HepG2 (cell line): ENCODE data around the gene ADGRL2. TPM values are rescaled to one million over a fixed set of nuclear protein-coding genes. Genes with fewer than 3 reads are reported as not detected.

ENCODE experiments used
- ATAC-seq: fragments of 200-7000 bp; cut with Tn5 transposase; 3 replicates; pipeline ENCODE4 v1.9.1; 2020; ENCODE audit warnings: mild to moderate bottlenecking, moderate library complexity
- BruUV-seq: library from RNA; stranded (reverse); fragments of 400-500 nt; replicated peaks from 2 replicates; lab custom pipeline; 2021; lab: Mats Ljungman, UMichigan
- CTCF ChIA-PET: fragments of 300-600 bp; formaldehyde crosslinking; extraction: SDS; loops from one replicate; lab custom pipeline; 2021; ENCODE audit warnings: low total read pairs, inconsistent platforms, low intra/inter-chr PET ratio; lab: Yijun Ruan, JAX
- POLR2A ChIA-PET: fragments of 350-600 bp; sonication (Branson Sonifier 250); formaldehyde crosslinking; loops from one replicate; lab custom pipeline; 2020; ENCODE audit warnings: antibody characterized with exemption, inconsistent platforms; lab: Yijun Ruan, JAX
- DNase-seq: peaks from one replicate; pipeline ENCODE4 v3.0.0-alpha.2; 2015; ENCODE audit warnings: low spot score
- FAIRE-seq: peaks from 3 replicates; lab custom pipeline; 2011; peaks lifted over from hg19 to GRCh38; lab: Jason Lieb, UNC
- H2AFZ ChIP-seq: one replicate; pipeline ENCODE4 v1.6.1; 2011; ENCODE audit warnings: low read length, inconsistent platforms
- H3K27ac ChIP-seq: fragments of 300-600 bp; 3 replicates; pipeline ENCODE4 v1.8.0; 2011; ENCODE audit warnings: mixed run types, mild to moderate bottlenecking, mixed read lengths, low read length, inconsistent platforms; ENCODE audit not compliant: insufficient read depth; ENCODE audit errors: extremely low read length
- H3K27me3 ChIP-seq, 2 experiments: fragments of 200-600 bp in 1 of 2; 2 replicates in 1 of 2; 3 replicates in 1 of 2; pipeline versions ENCODE4 v1.6.0 to v1.8.0; 2011; ENCODE audit warnings: low read length in 2 of 2, mild to moderate bottlenecking in 2 of 2, moderate library complexity in 2 of 2, inconsistent platforms in 1 of 2; ENCODE audit not compliant: insufficient read depth in 2 of 2, control insufficient read depth in 1 of 2
- H3K36me3 ChIP-seq, 2 experiments: fragments of 200-600 bp in 1 of 2; replicated peaks in 1 of 2; 2 replicates in 1 of 2; 3 replicates in 1 of 2; pipeline versions ENCODE4 v1.5.1 to v1.8.0; 2011; ENCODE audit warnings: low read length in 2 of 2, inconsistent platforms in 1 of 2; ENCODE audit not compliant: insufficient read depth in 2 of 2, control insufficient read depth in 1 of 2
- H3K4me1 ChIP-seq: 2 replicates; pipeline ENCODE4 v1.5.1; 2012; ENCODE audit warnings: low read length, inconsistent platforms; ENCODE audit not compliant: insufficient read depth
- H3K4me2 ChIP-seq: 2 replicates; pipeline ENCODE4 v1.6.0; 2011; ENCODE audit warnings: low read depth, low read length, inconsistent platforms
- H3K4me3 ChIP-seq, 3 experiments: fragments of 200-600 bp in 1 of 3; sonication (generic), shearing (Covaris generic) in 1 of 3; replicated peaks in 1 of 3; 2 replicates each; pipeline ENCODE4 v1.5.1; 2011 to 2016; ENCODE audit warnings: low read length in 3 of 3, inconsistent platforms in 2 of 3, low read depth in 2 of 3, mild to moderate bottlenecking in 2 of 3, control low read depth in 1 of 3, mixed read lengths in 1 of 3; ENCODE audit not compliant: insufficient read depth in 1 of 3
- H3K79me2 ChIP-seq: one replicate; pipeline ENCODE4 v1.6.1; 2011; ENCODE audit warnings: low read length, inconsistent platforms; ENCODE audit not compliant: insufficient read depth
- H3K9ac ChIP-seq: 2 replicates; pipeline ENCODE4 v1.6.0; 2011; ENCODE audit warnings: mild to moderate bottlenecking, low read depth, low read length, inconsistent platforms; ENCODE audit not compliant: insufficient read depth
- H3K9me3 ChIP-seq: 2 replicates; pipeline ENCODE4 v1.5.1; 2012; ENCODE audit warnings: mild to moderate bottlenecking, low read length
- H4K20me1 ChIP-seq: 2 replicates; pipeline ENCODE4 v1.6.0; 2011; ENCODE audit warnings: inconsistent platforms, mild to moderate bottlenecking, low read length, moderate library complexity; ENCODE audit not compliant: insufficient read depth
- AHR ChIP-seq: IDR thresholded peaks from 2 replicates; pipeline ENCODE4 v1.6.1; 2018; ENCODE audit warnings: missing genetic modification reagents, missing compliant biosample characterization
- BRD4 ChIP-seq: sonication (generic); formaldehyde crosslinking; IDR thresholded peaks from 2 replicates; pipeline ENCODE4 v1.4.0; 2020; ENCODE audit warnings: missing genetic modification reagents
- FOXK1 ChIP-seq: sonication (generic); formaldehyde crosslinking; IDR thresholded peaks from 2 replicates; pipeline ENCODE4 v1.4.0; 2020; ENCODE audit warnings: low read depth, missing genetic modification reagents, borderline replicate concordance
- MBNL3 ChIP-seq: fragments of 250-450 bp; sonication (Bioruptor Pico); conservative IDR thresholded peaks from 2 replicates; pipeline ENCODE4 v1.8.0; 2022; ENCODE audit warnings: mild to moderate bottlenecking, inconsistent platforms
- POLR2G ChIP-seq: fragments of 200-400 bp; formaldehyde crosslinking; IDR thresholded peaks from 2 replicates; pipeline ENCODE4 v1.6.1; 2018; ENCODE audit warnings: mild to moderate bottlenecking, low read depth, low read length, moderate library complexity
- RARG ChIP-seq: sonication (generic); formaldehyde crosslinking; IDR thresholded peaks from 2 replicates; pipeline ENCODE4 v1.4.0; 2020; ENCODE audit warnings: low read depth, mild to moderate bottlenecking, missing genetic modification reagents
- RBAK ChIP-seq: sonication (generic); formaldehyde crosslinking; IDR thresholded peaks from 2 replicates; pipeline ENCODE4 v1.5.1; 2020; ENCODE audit warnings: mild to moderate bottlenecking, missing genetic modification reagents
- WGBS: methylation state at CpG from one replicate; pipeline ENCODE4 v1.1.6; 2017; ENCODE audit warnings: low lambda C conversion rate; 5-methylcytosine and 5-hydroxymethylcytosine counted together
- in situ Hi-C: cut with HindIII; loops from 2 replicates; pipeline ENCODE4 v1.10.0; 2017; ENCODE audit warnings: low pct_unique_long_range_greater_than_20kb; ENCODE audit not compliant: extremely low pct_ligation_motif_present
- intact Hi-C: fragments of 100-400 bp; cut with micrococcal nuclease; formaldehyde crosslinking; loops from one replicate; pipeline ENCODE4 v1.10.0; 2022; ENCODE audit not compliant: unreplicated experiment
- polyA plus RNA-seq, 8 experiments: library from polyadenylated mRNA; depleted of rRNA in 3 of 8; stranded (reverse) in 7 of 8; unstranded in 1 of 8; fragments of >200 nt; fragmentation: Illumina TruSeq in 4 of 8; extraction: Trizol in 4 of 8; gene quantifications; 2 replicates each; pipeline versions ENCODE4 v1.2.1 to v1.2.3, GENCODE V29; 2011 to 2016; ENCODE audit warnings: low read depth in 4 of 8, missing spikeins in 1 of 8, mixed read lengths in 1 of 8; ENCODE audit not compliant: insufficient read depth in 1 of 8
- total RNA-seq, 5 experiments: library from RNA; depleted of rRNA; stranded (reverse); fragments of >200 nt; fragmentation: Illumina TruSeq; extraction: Trizol; gene quantifications; 2 replicates each; pipeline ENCODE4 v1.2.3, GENCODE V29; 2016; ENCODE audit warnings: low read depth in 1 of 5
- TF ChIP-seq, protein P1 (sequence below): fragments of 450-650 bp; IDR thresholded peaks from 2 replicates; pipeline ENCODE4 v1.6.1; 2017; ENCODE audit warnings: mild to moderate bottlenecking
- TF ChIP-seq, protein P2 (sequence below), 2 experiments: sonication (generic) in 1 of 2; formaldehyde crosslinking in 1 of 2; IDR thresholded peaks; 2 replicates each; pipeline versions ENCODE4 v1.4.0 to v1.6.1; 2018 to 2020; ENCODE audit warnings: missing genetic modification reagents in 2 of 2, borderline replicate concordance in 1 of 2, low read depth in 1 of 2, mild to moderate bottlenecking in 1 of 2, missing biosample characterization in 1 of 2
- TF ChIP-seq, protein P3 (sequence below): sonication (generic); formaldehyde crosslinking; IDR thresholded peaks from 2 replicates; pipeline ENCODE4 v1.5.1; 2020; ENCODE audit warnings: missing genetic modification reagents, mild to moderate bottlenecking, borderline replicate concordance
- TF ChIP-seq, protein P4 (sequence below): sonication (generic); formaldehyde crosslinking; IDR thresholded peaks from 2 replicates; pipeline ENCODE4 v1.8.0; 2022; ENCODE audit warnings: missing genetic modification reagents, mild to moderate bottlenecking, borderline replicate concordance

The ADGRL2 gene
- total and polyA plus RNA-seq, 2 of the 13 experiments (the other 11 are each of a cell fraction or from before 2014, with no cell fraction given), result 15.3 to 31.6 TPM

DNA sequence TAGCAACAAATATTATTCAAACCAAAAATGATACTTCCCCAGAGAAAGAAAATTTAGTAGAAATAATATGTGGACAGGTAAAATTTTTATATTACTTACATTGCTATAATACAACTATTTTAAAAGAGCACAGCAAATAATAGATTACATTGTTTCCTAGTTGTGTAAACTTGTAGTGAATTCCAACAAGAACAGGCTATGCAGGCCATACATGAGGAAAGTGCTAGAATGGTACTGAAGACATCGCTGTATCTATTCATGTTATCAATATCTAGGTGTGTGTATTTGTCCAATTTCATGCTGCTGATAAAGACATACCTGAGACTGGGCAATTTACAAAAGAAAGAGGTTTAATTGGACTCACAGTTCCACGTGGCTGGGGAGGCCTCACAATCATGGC, 47.9 kb upstream of the ADGRL2 start:
- no peaks in the 10 kb centered on the region for H3K36me3 ChIP-seq
- FAIRE-seq (no peak), DNase-seq (no peak), ATAC-seq (no peak)
- no peaks in the 10 kb centered on the region; the same call in 1 of the 2 replicates for H3K9me3 ChIP-seq
- POLR2A ChIA-PET, result no interaction called here
- WGBS, result 0% methylated on average over 2 of the region's 2 CpGs
- H3K27ac ChIP-seq, result no peak overlapping the region
- H3K4me1 ChIP-seq, result no peaks in the 10 kb centered on the region
- CTCF ChIA-PET, result no interaction called here
- no peak overlapping the region for H2AFZ ChIP-seq
- H3K27me3 ChIP-seq, result no peaks in the 10 kb centered on the region
- H3K4me2 ChIP-seq, result no peak overlapping the region
- H3K4me3 ChIP-seq, result no peak overlapping the region
- in situ Hi-C loops (no loop called here), intact Hi-C loops (no loop called here)
- no TSS peak for BruUV-seq
- no peak overlapping the region for H3K9ac ChIP-seq
- H3K79me2 ChIP-seq, result no peaks in the 10 kb centered on the region
- no peaks in the 10 kb centered on the region for H4K20me1 ChIP-seq
- TF ChIP-seq, protein P1, sequence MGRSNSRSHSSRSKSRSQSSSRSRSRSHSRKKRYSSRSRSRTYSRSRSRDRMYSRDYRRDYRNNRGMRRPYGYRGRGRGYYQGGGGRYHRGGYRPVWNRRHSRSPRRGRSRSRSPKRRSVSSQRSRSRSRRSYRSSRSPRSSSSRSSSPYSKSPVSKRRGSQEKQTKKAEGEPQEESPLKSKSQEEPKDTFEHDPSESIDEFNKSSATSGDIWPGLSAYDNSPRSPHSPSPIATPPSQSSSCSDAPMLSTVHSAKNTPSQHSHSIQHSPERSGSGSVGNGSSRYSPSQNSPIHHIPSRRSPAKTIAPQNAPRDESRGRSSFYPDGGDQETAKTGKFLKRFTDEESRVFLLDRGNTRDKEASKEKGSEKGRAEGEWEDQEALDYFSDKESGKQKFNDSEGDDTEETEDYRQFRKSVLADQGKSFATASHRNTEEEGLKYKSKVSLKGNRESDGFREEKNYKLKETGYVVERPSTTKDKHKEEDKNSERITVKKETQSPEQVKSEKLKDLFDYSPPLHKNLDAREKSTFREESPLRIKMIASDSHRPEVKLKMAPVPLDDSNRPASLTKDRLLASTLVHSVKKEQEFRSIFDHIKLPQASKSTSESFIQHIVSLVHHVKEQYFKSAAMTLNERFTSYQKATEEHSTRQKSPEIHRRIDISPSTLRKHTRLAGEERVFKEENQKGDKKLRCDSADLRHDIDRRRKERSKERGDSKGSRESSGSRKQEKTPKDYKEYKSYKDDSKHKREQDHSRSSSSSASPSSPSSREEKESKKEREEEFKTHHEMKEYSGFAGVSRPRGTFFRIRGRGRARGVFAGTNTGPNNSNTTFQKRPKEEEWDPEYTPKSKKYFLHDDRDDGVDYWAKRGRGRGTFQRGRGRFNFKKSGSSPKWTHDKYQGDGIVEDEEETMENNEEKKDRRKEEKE, result no peak

DNA sequence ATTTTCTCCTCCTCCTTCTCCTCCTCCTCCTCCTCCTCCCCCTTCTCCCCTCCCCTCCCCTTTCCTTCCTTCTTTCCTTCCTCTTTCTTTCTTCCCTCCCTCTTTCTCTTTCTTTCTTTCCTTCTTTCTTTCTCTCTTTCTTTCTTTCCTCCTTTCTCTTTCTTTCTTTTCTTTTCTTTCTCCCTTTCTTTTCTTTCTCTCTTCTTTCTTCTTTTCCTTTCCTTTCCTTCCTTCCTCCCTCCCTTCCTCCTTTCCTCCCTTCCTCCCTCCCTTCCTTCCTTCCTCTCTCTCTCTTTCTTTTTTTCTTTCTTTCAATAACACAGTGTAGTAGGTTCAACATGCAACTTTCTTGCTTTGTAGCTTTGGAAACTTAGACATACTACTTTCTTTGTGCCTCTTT, 46.3 kb upstream of the ADGRL2 start:
- BruUV-seq, result no TSS peak
- no peak for TF ChIP-seq FOXK1 (CRISPR knock-in tag)
- TF ChIP-seq, protein P2, sequence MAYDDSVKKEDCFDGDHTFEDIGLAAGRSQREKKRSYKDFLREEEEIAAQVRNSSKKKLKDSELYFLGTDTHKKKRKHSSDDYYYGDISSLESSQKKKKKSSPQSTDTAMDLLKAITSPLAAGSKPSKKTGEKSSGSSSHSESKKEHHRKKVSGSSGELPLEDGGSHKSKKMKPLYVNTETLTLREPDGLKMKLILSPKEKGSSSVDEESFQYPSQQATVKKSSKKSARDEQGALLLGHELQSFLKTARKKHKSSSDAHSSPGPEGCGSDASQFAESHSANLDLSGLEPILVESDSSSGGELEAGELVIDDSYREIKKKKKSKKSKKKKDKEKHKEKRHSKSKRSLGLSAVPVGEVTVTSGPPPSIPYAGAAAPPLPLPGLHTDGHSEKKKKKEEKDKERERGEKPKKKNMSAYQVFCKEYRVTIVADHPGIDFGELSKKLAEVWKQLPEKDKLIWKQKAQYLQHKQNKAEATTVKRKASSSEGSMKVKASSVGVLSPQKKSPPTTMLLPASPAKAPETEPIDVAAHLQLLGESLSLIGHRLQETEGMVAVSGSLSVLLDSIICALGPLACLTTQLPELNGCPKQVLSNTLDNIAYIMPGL (CRISPR knock-in tag; IDR thresholded peaks at IDR 0.05; ENCODE audit: borderline replicate concordance in 1 of 2, low read depth in 1 of 2), result no peak
- no peak for TF ChIP-seq MBNL3
- TF ChIP-seq, protein P3, sequence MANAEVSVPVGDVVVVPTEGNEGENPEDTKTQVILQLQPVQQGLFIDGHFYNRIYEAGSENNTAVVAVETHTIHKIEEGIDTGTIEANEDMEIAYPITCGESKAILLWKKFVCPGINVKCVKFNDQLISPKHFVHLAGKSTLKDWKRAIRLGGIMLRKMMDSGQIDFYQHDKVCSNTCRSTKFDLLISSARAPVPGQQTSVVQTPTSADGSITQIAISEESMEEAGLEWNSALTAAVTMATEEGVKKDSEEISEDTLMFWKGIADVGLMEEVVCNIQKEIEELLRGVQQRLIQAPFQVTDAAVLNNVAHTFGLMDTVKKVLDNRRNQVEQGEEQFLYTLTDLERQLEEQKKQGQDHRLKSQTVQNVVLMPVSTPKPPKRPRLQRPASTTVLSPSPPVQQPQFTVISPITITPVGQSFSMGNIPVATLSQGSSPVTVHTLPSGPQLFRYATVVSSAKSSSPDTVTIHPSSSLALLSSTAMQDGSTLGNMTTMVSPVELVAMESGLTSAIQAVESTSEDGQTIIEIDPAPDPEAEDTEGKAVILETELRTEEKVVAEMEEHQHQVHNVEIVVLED (CRISPR knock-in tag), result no peak
- TF ChIP-seq RBAK, result no peak
- no peak for TF ChIP-seq BRD4
- TF ChIP-seq, protein P4, sequence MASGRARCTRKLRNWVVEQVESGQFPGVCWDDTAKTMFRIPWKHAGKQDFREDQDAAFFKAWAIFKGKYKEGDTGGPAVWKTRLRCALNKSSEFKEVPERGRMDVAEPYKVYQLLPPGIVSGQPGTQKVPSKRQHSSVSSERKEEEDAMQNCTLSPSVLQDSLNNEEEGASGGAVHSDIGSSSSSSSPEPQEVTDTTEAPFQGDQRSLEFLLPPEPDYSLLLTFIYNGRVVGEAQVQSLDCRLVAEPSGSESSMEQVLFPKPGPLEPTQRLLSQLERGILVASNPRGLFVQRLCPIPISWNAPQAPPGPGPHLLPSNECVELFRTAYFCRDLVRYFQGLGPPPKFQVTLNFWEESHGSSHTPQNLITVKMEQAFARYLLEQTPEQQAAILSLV (CRISPR knock-in tag), result no peak
- TF ChIP-seq RARG (CRISPR knock-in tag), result no peak
- TF ChIP-seq AHR, result no peak
- no peak for TF ChIP-seq POLR2G

More for the DNA sequence above, 46.3 kb upstream of the ADGRL2 start:
- DNase-seq (no peak), ATAC-seq (no peak), FAIRE-seq (no peak)
- H3K4me2 ChIP-seq, result no peak overlapping the region
- ChIA-PET CTCF (no interaction called here), POLR2A (no interaction called here)
- no peaks in the 10 kb centered on the region; the same call in 1 of the 2 replicates for H3K9me3 ChIP-seq
- intact Hi-C loops (no loop called here), in situ Hi-C loops (no loop called here)
- no peak overlapping the region for H3K9ac ChIP-seq
- no peaks in the 10 kb centered on the region for H3K27me3 ChIP-seq
- H3K4me3 ChIP-seq, result no peak overlapping the region
- H3K4me1 ChIP-seq, result no peaks in the 10 kb centered on the region
- no peak overlapping the region for H3K27ac ChIP-seq
- no peaks in the 10 kb centered on the region for H3K79me2 ChIP-seq
- H4K20me1 ChIP-seq, result no peaks in the 10 kb centered on the region
- H2AFZ ChIP-seq, result no peak overlapping the region
- no peaks in the 10 kb centered on the region for H3K36me3 ChIP-seq
